ENCODE results near the gene ETV4. TPM values are rescaled to one million over a fixed set of nuclear protein-coding genes. Genes with fewer than 3 reads are reported as not detected.
A peak's percentile ranks its signal among the peaks of the same experiment; 100 is the strongest.

The ETV4 gene
- total RNA-seq, 1 donor, result 6.1 TPM

DNA sequence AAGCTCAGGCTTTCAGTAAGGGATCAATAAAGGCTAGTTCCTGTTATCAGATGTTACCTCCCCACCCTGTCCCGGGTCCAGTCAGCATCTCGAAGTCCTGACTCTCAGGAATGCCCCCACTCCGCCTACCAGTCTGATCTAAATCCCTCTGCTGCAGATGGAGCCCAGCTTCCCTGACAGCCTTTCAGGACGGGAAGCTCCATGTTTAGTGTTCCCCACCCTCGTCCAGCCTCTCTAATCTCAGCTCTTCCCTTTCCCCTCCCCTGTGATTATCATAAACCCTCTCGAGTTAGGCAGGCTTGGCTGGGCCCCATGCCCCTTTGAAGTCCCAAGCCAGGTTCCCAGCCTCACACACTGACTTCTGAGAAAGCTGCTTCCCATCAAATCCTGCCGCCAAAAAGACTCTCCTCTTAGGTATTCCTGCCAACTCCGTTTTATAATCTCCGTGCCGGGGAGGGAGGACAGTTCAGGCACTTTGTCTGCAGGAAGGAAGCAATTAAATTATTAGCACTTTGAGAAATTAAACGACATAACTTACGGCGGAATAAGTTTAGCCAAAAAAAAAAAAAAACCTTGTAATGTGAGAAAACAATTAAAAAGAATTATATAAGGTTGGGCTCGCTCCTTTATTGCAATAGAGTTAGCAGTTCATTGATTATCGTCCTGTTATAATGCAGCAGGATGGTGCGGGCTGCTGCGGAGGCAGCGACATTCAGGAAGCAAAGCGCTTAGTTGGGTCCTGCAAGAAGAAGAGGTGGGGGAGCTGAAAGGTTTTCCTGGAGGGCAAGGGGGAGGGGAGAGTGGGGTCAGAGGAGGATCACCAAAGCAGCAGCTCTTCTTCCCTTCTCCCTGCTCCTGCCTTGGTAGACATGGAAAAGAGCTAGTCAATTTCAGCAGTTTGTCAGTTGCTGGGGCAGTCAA, 16.8 kb upstream of the ETV4 start:
- no peak overlapping the region for H3K4me3 ChIP-seq (ENCODE audit: low read depth, low read length)
- DNase-seq (ENCODE audit: low read depth), result peak; percentile 44
- TF ChIP-seq, protein P1, sequence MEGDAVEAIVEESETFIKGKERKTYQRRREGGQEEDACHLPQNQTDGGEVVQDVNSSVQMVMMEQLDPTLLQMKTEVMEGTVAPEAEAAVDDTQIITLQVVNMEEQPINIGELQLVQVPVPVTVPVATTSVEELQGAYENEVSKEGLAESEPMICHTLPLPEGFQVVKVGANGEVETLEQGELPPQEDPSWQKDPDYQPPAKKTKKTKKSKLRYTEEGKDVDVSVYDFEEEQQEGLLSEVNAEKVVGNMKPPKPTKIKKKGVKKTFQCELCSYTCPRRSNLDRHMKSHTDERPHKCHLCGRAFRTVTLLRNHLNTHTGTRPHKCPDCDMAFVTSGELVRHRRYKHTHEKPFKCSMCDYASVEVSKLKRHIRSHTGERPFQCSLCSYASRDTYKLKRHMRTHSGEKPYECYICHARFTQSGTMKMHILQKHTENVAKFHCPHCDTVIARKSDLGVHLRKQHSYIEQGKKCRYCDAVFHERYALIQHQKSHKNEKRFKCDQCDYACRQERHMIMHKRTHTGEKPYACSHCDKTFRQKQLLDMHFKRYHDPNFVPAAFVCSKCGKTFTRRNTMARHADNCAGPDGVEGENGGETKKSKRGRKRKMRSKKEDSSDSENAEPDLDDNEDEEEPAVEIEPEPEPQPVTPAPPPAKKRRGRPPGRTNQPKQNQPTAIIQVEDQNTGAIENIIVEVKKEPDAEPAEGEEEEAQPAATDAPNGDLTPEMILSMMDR (IDR thresholded peaks at IDR 0.05; ENCODE audit: insufficient read depth, low read length), result no peak

DNA sequence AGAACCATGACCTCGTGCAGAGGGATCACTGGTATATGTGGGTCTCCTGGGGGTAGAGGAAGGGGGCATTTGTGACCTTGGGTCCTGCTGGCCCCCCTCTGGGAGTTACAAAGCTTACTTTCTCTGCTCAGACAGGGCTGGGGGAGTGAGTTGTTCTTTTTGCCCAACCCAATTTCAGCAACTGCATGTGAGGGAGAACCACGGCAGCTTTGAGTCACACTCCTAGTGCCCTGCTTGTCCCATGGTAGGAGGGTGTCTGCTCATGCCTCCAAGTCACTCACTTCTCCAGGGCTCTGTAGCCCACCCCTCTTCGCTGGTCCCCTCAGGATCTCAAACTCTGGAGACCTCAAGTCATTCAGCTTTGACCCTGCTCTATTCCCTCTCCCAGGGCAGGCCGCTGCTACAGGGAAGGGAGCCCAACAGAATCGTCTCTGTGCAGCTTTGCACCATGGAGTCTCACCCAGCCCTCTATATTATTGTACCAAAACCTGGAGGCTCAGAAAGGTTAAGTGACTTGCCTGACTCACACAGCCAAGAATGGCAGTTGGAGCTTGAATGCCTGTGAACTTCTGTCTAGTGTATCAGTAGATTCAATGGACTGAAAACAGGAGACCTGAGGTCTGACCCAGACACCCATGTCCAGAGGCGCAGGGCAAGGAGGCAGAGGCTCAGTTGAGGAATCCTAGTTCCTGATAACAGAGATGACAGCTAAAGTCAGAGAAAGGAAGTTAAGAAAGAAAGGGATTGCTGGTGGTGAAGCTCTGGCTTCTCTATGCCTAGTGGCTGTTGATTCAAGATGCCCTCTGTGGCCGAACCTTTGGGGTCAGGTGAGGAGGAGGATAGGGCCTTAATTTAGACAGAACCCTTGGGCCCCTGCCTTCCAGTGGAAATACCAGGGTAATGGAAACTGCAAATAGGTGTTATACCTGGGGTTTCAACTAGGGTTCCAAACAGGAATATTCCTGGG, 14.6 kb upstream of the ETV4 start:
- TF ChIP-seq, protein P1 (IDR thresholded peaks at IDR 0.05; ENCODE audit: insufficient read depth, low read length), result no peak
- no peak overlapping the region for H3K4me3 ChIP-seq (ENCODE audit: low read depth, low read length)
- no peak for DNase-seq (ENCODE audit: low read depth)

DNA sequence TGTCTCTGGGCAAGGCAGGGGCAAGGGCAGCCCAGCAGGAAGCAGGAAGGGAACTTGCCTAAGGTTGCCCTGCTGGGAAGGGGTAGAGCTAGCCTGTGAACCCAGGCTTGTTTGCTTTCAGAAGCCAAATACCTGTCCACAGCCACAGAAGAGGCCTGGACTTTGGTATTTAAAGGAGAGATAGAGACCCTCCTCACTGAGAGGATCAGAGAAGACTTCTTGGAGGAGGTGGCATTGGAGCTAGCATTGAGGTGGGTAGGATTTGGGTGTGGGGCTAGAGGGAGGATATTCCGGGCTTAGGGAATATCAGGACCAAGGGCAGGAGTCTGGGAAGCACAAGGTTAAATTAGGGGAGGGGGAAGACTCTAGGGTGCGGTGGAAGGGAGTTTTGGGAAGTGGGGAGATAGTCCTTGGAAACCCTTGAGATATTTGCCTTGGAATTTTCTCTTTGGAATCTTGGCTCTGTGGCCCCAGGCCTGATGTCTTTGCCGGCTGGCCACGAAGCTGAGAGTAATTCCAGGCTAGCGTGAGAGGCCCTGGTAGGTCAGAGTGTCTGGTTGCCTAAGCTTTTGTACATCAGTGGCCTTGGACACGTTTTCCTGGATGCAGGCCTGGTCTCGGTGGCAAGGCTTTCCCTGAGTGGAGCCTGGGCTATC, 13.1 kb upstream of the ETV4 start:
- H3K4me3 ChIP-seq (ENCODE audit: low read depth, low read length), result no peak overlapping the region
- TF ChIP-seq, protein P1 (IDR thresholded peaks at IDR 0.05; ENCODE audit: insufficient read depth, low read length), result no peak
- DNase-seq (ENCODE audit: low read depth), result no peak

DNA sequence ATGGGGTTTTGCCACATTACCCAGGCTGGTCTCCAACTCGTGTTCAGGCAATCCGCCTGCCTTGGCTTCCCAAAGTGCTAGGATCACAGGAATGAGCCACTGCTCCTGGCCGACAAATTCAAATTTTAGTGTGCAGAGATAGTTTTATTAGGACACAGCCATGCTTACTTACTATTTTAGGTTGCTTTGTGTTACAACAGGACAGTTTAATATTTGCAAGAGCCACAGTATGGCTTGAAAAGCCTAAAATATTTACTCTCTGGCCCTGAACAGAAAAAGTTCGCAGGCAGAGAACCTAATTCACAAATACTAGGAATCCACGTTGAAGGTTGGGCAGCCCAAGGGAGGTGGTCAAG, 12.6 kb upstream of the ETV4 start:
- TF ChIP-seq, protein P1 (IDR thresholded peaks at IDR 0.05; ENCODE audit: insufficient read depth, low read length), result no peak
- DNase-seq (ENCODE audit: low read depth), result no peak
- H3K4me3 ChIP-seq (ENCODE audit: low read depth, low read length), result no peak overlapping the region

DNA sequence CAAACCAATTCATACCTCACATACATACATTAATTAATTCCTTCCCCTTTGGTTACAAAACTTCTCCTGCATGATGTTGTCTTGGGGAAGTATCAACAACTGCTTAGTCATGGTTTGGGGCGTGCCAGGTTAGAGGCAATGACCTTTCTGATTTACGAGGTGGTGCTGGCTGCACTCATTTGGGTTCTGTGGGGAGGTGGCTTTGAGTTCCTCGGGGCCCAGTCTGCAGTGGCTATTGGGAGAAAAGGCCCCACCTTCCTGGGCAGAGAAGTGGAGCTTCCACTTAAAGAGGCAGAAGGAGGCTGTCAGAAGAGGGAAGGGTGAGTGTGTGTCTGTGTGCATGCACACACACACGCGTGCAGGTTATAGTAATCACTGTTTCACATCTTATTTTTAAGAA, 10.2 kb upstream of the ETV4 start:
- TF ChIP-seq, protein P1 (IDR thresholded peaks at IDR 0.05; ENCODE audit: insufficient read depth, low read length), result no peak
- no peak overlapping the region for H3K4me3 ChIP-seq (ENCODE audit: low read depth, low read length)
- DNase-seq (ENCODE audit: low read depth), result peak; percentile 40

DNA sequence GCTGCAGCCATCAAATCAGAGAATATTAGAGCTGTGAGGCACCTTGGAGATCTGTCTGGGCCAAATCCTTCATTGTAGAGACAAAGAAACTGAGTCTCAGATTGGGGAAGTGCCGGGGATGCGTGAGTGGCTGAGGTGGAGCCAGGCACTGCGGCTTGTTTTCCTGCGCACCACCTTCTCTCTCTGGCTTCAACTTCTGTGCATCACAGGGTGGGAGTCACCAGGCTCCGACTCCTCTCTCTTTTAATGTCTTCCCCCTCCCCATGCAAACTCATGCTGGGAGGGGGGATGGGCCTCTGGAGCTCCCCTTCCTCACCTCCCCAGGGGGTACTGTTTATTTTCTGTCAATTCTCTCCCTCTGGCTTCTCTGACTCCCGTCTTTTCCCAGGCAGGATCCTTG, 8.7 kb upstream of the ETV4 start:
- no peak for DNase-seq (ENCODE audit: low read depth)
- no peak overlapping the region for H3K4me3 ChIP-seq (ENCODE audit: low read depth, low read length)
- TF ChIP-seq, protein P1 (IDR thresholded peaks at IDR 0.05; ENCODE audit: insufficient read depth, low read length), result no peak
